Left colon (tissue), 2 donors: ENCODE results near the gene MAST4. TPM values are rescaled to one million over a fixed set of nuclear protein-coding genes. Genes with fewer than 3 reads are reported as not detected.
A peak's percentile ranks its signal among the peaks of the same experiment; 100 is the strongest.

Source experiments
- ATAC-seq: fragments of 200-7000 bp; cut with Tn5 transposase; one replicate; pipeline ENCODE4 v1.9.1; 2020; ENCODE audit warnings: mild to moderate bottlenecking, moderate library complexity
- DNase-seq, 2 donors: peaks; one replicate each; pipeline ENCODE4 v3.0.0-alpha.2; 2020
- intact Hi-C, 2 donors: fragments of 100-400 bp; cut with DNase I in 1 of 2; cut with micrococcal nuclease in 1 of 2; formaldehyde crosslinking; loops; one replicate each; pipeline versions ENCODE4 v1.11.2 to v1.14.0; 2022; cut with DNase I, micrococcal nuclease
- total RNA-seq, 2 donors: library from RNA; stranded (reverse); fragmentation: NEBNext Ultra II Directional; extraction: Animal tissue kit (Norgen Biotek cat#: 25700); gene quantifications; one replicate each; pipeline ENCODE4 v1.2.1, GENCODE V29; 2021
- donor health status: DM: no; HTN: no; CAD: no.
- donor health status: DM: yes; HTN: yes; CAD: no.

MAST4 gene
- total RNA-seq, 2 donors from 2014 or later = 12.8 to 20.5 TPM

- intact Hi-C loops = loop anchor here in 1 of 2 donors (10.0 kb wide), 1 partner anchor 155 kb away; no protein-coding TSS in a partner anchor
- no peak for ATAC-seq
- DNase-seq = no peak
Observed at GRCh38 chr5:67149057-67149950, 553.1 kb downstream of the MAST4 start.

DNA sequence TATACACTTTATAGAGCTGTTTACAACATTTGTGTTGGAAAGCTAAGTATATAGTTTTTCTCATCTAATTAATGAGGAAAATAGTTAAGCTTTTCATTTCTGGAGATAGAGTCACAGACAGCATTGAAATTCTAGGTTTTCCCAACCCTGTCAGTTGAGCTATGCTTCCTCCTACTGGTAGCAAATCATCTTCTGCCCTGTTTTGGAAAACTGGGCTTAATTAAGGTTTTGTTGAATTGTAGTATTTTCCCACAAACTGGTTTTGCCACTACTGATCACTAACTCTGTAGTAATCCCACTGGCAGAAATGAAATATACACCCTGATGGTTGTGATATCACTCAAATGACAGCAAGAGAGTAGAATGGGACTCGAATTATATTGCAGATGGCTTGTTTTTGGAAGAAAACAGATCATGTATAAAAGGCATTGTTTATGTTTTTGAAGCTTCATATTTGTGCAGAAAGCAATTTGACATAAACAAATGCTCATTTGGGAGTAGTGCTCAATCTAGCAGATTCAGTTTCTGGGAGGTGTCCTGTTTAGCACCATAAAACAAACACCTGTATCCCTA, 553.8 kb downstream of the MAST4 start:
- DNase-seq (no peak), ATAC-seq (no peak)
- intact Hi-C loops = loop anchor here in 1 of 2 donors (10.0 kb wide), 1 partner anchor 155 kb away; no protein-coding TSS in a partner anchor

DNA sequence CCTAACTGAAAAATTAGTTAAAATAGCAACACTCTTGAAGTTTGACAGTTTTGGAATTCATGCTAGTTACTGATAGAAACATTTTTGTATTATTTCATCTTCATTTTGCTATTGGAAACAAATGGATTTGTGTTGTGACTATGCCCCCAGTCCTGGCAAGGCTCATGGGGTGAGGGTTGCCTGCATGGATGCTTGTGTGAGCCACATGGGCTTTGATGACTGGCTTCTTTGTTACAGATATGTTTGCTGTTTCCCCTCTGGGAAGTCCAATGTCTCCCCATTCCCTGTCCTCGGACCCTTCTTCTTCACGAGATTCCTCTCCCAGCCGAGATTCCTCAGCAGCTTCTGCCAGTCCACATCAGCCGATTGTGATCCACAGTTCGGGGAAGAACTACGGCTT, 556.2 kb downstream of the MAST4 start:
- intact Hi-C loops = no loop called here

DNA sequence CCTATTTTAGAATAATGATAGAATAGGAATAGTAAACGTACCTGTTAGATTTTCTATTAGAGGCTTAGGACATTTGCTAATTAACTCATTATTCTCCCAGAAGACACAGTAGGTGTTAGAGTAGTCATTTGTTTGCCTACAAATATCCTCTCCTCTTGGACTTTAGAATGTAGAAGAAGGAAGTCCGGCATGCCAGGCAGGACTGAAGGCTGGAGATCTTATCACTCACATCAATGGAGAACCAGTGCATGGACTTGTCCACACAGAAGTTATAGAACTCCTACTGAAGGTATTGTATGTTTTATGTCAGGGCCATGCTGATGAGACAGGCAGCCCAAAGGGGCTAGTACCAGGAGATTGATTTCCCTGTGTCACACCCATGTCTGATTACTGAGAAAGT, 557.1 kb downstream of the MAST4 start:
- intact Hi-C loops = no loop called here
- ATAC-seq (peak; percentile 73), DNase-seq (no peak)

More for the DNA sequence above, 556.2 kb downstream of the MAST4 start:
- DNase-seq (no peak), ATAC-seq (no peak)

DNA sequence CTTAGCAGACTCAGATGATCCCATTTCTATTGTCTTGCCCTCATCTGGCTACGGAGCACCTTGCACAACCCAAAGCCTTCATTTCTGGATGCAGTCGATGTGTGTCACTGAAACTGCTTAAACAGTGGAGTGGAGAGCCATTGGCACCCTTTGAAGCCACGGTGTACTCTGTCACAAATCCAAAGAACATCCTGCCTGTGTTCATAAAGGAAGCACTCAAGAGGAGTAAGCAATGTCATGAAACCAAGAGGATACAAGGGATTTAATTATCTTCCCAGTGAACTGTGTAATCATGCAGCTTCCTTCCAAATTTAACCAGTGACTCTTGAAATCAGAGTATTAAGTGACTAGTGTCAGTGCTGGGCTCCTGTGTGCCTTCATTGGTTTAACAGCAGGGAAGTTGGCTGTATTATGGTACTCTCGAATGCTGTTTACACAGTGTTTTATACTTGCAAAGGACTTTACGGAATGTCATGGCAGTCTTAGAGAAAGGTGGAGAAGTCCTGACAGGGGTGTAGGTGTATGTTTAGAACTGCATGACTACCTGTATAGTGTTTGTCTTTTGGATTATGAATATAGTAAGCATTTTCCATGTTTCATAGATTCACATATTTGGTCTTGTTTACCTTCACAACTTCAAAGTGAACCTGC, 558.5 kb downstream of the MAST4 start:
- DNase-seq (no peak), ATAC-seq (peak; percentile 64)
- intact Hi-C loops = no loop called here

DNA sequence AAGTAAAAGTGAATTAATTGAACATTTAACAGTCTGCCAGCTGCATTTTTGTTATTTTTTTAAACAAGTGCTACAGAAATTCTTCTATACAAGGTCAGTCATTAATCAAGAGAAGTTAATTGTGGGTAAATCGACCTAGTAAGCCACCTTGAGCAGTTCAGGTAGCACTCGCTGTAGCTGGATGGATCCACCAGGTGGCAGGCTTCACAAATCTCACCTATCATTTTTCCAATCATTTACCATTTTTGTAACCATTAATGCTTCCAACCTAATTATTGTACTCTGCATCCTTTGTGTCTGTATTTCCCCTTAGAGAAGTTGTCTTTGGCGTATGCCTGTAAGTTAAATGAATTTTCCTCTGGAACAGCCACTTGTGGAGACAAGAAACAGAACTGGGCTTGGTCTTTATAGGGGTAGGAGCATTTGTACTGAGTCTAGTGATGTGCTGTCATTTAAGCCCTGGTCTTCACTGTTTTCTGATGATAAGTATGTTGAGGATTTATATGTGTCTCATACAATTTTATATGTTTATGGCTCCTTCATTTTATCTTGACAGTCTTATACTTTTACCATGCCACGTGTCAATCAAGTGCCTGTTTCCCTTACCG, 560.9 kb downstream of the MAST4 start:
- ATAC-seq (peak; percentile 52), DNase-seq (peak in 1 of 2 donors; percentile 50)
- intact Hi-C loops = no loop called here

DNA sequence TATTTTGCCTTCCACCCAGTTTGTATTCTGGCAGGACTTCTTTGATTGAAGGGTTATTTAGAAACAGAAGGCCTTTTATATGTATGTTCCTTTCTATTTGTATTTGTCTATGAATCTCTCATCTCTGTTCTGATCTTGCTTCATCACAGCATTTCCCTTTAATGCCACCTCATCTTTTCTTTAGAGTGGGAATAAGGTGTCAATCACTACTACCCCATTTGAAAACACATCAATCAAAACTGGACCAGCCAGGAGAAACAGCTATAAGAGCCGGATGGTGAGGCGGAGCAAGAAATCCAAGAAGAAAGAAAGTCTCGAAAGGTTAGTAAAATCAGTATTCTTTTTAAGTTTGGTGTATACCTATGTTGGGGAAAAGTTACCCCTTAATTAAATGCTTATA, 564.1 kb downstream of the MAST4 start:
- ATAC-seq (no peak), DNase-seq (no peak)
- intact Hi-C loops = no loop called here

DNA sequence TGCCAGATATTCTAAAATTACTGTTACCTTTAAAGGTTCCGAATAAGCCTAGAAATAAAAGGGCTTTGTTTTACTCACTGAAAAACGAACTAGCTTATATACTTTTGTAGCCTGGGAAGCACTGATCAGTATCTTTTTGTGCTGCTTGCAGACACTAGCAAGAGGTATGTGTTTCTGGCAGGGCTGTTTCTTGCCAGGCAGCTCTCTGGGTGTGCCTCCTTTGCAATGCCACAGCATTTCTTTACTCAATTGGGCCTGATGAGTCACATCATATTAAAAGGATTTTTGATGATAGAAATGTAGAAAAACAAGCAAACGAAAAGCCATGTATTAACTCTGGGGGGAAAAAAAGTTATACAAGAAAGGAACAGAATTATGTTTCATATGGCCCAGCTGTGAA, 564.8 kb downstream of the MAST4 start:
- intact Hi-C loops = no loop called here
- ATAC-seq (no peak), DNase-seq (no peak)

GRCh38 chr5:67161767-67162166, 565.6 kb downstream of the MAST4 start:
- DNase-seq (no peak), ATAC-seq (no peak)
- intact Hi-C loops = no loop called here

GRCh38 chr5:67163231-67163756, 567.1 kb downstream of the MAST4 start:
- ATAC-seq (no peak), DNase-seq (no peak)
- intact Hi-C loops = no loop called here

GRCh38 chr5:67163863-67164595, 567.8 kb downstream of the MAST4 start:
- ATAC-seq (no peak), DNase-seq (no peak)
- intact Hi-C loops = no loop called here

DNA sequence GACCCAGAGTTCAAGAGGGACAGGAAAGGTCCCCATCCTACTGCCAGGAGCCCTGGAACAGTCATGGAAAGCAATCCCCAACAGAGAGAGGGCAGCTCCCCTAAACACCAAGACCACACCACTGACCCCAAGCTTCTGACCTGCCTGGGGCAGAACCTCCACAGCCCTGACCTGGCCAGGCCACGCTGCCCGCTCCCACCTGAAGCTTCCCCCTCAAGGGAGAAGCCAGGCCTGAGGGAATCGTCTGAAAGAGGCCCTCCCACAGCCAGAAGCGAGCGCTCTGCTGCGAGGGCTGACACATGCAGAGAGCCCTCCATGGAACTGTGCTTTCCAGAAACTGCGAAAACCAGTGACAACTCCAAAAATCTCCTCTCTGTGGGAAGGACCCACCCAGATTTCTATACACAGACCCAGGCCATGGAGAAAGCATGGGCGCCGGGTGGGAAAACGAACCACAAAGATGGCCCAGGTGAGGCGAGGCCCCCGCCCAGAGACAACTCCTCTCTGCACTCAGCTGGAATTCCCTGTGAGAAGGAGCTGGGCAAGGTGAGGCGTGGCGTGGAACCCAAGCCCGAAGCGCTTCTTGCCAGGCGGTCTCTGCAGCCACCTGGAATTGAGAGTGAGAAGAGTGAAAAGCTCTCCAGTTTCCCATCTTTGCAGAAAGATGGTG, 568.8 kb downstream of the MAST4 start:
- ATAC-seq (no peak), DNase-seq (no peak)
- intact Hi-C loops = no loop called here

GRCh38 chr5:67165526-67166459, 569.6 kb downstream of the MAST4 start:
- ATAC-seq (peak; percentile 91), DNase-seq (peak; percentile 86 to 92)
- intact Hi-C loops = loop anchor here in 1 of 2 donors (2.0 kb wide), 1 partner anchor 43 kb away; no protein-coding TSS in a partner anchor

DNA sequence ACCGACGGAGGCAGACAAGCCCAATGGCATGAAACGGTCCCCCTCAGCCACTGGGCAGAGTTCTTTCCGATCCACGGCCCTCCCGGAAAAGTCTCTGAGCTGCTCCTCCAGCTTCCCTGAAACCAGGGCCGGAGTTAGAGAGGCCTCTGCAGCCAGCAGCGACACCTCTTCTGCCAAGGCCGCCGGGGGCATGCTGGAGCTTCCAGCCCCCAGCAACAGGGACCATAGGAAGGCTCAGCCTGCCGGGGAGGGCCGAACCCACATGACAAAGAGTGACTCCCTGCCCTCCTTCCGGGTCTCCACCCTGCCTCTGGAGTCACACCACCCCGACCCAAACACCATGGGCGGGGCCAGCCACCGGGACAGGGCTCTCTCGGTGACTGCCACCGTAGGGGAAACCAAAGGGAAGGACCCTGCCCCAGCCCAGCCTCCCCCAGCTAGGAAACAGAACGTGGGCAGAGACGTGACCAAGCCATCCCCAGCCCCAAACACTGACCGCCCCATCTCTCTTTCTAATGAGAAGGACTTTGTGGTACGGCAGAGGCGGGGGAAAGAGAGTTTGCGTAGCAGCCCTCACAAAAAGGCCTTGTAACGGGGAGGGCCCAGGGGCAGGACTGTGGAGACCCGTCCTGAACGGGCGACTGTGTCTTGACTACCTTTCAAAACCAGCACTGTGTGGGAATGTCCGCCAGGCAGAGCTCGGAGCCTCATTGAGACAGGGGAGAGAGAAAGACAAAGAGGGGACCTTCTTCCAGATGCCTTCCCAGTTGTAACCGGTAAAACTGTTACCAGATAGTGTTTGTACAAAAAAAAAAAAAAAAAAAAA, 570.5 kb downstream of the MAST4 start:
- intact Hi-C loops = loop anchor here in 1 of 2 donors (2.0 kb wide), 1 partner anchor 42 kb away; no protein-coding TSS in a partner anchor
- ATAC-seq (peak; percentile 71), DNase-seq (peak; percentile 74)

- no peak for ATAC-seq
- intact Hi-C loops = no loop called here
Observed at GRCh38 chr5:67168069-67168468, 571.9 kb downstream of the MAST4 start.

DNA sequence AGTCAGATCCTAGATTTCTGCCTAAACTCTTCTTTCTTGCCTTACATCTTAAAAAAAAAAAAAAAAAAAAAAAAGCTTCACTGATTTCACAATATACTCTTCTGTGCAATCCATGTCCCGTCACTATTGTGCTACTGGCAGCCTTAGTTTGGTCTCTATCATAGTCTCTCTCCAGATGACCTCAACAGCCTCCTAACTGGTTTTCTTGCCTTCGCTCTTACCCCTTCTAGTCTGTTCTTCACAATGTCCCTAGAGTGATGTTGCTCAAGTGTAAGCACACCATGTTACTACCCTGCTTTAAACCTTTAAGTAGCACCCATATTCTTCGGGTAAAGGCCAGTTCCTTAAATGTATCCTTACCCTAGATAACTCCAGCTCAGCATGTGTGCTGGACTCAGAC, 574.6 kb downstream of the MAST4 start:
- intact Hi-C loops = no loop called here
- DNase-seq (no peak), ATAC-seq (no peak)

More at GRCh38 chr5:67168069-67168468, 571.9 kb downstream of the MAST4 start:
- no peak for DNase-seq
